AG08395 (cell line): ENCODE results near the gene CCDC43.
"Not testable (repeated sequence)": the region's sequence is repeated elsewhere in the genome, so short reads cannot be mapped to it uniquely, and the experiment has no call there.

Experiments used
- DNase-seq: peaks from one replicate; pipeline ENCODE4 v3.0.0; 2012; ENCODE audit warnings: mixed read lengths, low spot score

The CCDC43 gene

GRCh38 chr17:44666006-44666405, 23.6 kb downstream of the CCDC43 start:
- DNase-seq = no peak

DNA sequence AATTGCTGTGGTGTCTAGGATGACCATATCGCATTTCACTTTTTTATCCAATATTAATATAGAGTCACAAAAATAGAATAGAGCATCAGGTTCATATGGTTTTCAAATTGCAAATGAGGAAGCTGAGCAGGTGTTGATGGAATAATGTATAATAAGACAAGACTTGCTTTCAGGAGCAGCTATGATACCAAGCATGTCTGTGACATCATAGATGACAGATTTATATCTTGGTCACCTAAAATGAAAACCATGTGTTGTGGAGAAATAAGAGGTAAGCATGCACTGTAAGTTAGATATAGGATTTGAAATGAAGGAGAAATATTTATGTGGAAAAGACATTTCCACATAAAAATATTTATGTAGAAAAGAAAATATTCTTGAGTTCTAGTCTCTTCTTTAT, 24.7 kb downstream of the CCDC43 start:
- no peak for DNase-seq

GRCh38 chr17:44663095-44663494, 26.5 kb downstream of the CCDC43 start:
- DNase-seq = no peak

- DNase-seq = no peak
Observed at GRCh38 chr17:44661835-44662234, 27.7 kb downstream of the CCDC43 start.

GRCh38 chr17:44655983-44656710, 33.4 kb downstream of the CCDC43 start, which contains the start of gene MEIOC:
TSS of gene MEIOC (plus strand) at chr17:44656468. CDS start at chr17:44656614, 146 bp downstream.
- peak; percentile 15 for DNase-seq

- no peak for DNase-seq
Observed at GRCh38 chr17:44653954-44654353, 35.6 kb downstream of the CCDC43 start.

DNA sequence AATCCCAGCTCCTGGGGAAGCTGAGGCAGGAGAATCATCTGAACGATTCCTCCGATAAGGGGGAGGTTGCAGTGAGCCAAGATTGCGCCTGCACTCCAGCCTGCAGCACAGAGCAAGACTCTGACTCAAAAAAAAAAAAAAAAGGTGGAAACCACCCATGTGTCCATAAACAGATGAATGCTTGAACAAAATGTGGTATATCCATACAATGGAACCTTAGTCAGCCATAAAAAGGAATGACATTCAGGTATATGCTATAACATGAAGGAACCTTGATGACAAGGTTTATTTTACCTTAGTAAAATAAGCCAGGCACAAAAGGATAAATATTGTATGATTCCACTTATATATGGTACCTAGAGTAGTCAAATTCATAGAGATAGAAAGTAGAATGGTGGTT, 36.2 kb downstream of the CCDC43 start:
- DNase-seq = no peak

- no peak for DNase-seq
Observed at GRCh38 chr17:44652727-44653126, 36.8 kb downstream of the CCDC43 start.

GRCh38 chr17:44651228-44651627, 38.3 kb downstream of the CCDC43 start:
- no peak for DNase-seq

DNA sequence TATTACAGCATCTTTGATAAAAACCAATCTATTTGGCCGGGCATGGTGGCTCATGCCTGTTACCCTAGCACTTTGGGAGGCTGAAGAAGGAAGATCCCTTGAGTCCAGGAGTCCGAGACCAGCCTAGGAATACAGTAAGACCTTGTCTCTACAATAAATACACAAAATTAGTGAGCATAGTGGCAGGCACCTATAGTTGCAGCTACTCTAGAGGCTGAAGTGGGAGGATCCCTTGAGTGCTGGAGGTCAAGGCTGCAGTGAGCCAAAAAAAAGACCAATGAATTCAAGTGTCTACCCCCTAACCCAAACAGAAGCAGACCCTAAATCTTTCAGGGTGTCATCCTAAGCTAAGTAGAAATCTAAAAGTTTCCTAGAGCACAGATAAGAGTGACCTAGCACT, 40.6 kb downstream of the CCDC43 start:
- no peak for DNase-seq

- no peak for DNase-seq
Observed at GRCh38 chr17:44647736-44648135, 41.8 kb downstream of the CCDC43 start.

DNA sequence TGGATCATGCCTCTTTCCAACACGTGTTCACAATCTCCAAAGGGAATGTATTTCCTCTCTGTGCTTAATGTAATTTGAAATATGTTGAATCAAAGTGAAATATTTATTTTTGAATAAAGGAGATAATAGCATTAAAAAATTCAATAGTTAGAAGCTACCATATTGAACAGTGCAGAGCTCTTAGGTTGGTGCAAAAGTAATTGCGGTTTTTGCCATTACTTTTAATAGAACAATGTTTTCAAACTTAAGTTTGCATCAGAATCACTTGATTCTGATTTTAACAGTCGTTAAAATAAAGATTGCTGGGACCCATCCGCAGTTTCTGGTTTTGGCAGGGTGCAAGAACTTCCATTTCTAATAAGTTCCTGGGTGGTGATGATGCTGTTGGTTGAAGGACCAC, 43.3 kb downstream of the CCDC43 start:
- no peak for DNase-seq

- no peak for DNase-seq
Observed at GRCh38 chr17:44645341-44645740, 44.2 kb downstream of the CCDC43 start.

DNA sequence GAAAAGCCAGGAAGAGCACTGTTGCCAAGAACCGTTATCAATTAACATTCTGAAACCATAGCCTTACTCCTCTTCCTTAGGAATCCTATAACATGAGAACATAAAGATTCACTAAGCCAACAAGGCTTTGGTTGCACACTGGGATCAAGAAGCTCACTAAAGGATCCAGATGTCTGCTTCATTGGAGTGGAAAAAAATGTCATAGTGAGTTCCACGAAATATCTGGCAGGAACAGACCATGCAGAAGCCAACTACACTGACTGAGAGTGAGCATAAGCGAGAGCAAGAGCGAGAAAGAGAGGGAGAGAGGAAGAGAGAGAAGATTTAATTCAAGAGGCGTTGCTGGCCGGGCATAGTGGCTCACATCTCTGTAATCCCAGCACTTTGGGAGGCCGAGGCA, 46.7 kb downstream of the CCDC43 start:
- DNase-seq = no peak

GRCh38 chr17:44637066-44637465, 52.5 kb downstream of the CCDC43 start:
- no peak for DNase-seq

GRCh38 chr17:44636562-44636961, 53.0 kb downstream of the CCDC43 start:
- DNase-seq = peak; percentile 71

GRCh38 chr17:44634401-44634800, 55.2 kb downstream of the CCDC43 start:
- DNase-seq = not testable (repeated sequence)

- no peak for DNase-seq
Observed at GRCh38 chr17:44633998-44634397, 55.6 kb downstream of the CCDC43 start.

DNA sequence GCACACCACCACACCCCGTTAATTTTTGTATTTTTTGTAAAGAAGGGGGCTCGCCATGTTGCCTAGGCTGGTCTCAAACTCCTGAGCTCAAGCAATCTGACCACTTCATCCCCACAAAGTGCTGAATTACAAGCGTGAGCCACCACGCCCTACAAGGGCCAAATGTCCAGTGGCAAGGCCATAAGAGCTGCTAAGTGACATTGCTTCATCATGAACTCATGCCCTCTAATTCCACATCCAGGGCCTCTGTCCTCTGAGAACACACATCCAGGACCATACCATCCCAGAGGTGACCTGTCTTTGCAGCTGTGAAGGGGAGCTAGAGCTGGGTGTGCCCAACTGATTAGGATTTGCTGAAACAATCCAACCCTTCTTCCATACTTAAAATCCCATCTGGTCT, 58.9 kb downstream of the CCDC43 start:
- no peak for DNase-seq

- no peak for DNase-seq
Observed at GRCh38 chr17:44629314-44629713, 60.3 kb downstream of the CCDC43 start.

- DNase-seq = no peak
Observed at GRCh38 chr17:44628243-44629188, 61.1 kb downstream of the CCDC43 start.

GRCh38 chr17:44627513-44628242, 61.9 kb downstream of the CCDC43 start:
- no peak for DNase-seq
